Adrenal gland (tissue), 12 donors: ENCODE measurements around the gene EML1. TPM values are rescaled to one million over a fixed set of nuclear protein-coding genes. Genes with fewer than 3 reads are reported as not detected.

Source experiments
- DNase-seq, 7 donors: peaks; one replicate each; pipeline ENCODE4 v3.0.0-alpha.2; 2019 to 2020
- H3K27ac ChIP-seq, 5 donors: fragments of 200-600 bp; sonication (generic) in 4 of 5; 1 replicate in 3 of 5; 2 replicates in 2 of 5; pipeline versions ENCODE4 v1.5.1 to v1.8.0; 2016 to 2020; ENCODE audit warnings: mild to moderate bottlenecking in 1 of 5
- H3K27me3 ChIP-seq: fragments of 200-600 bp; 2 replicates; pipeline ENCODE4 v1.8.0; 2021
- H3K36me3 ChIP-seq, 2 donors: fragments of 200-600 bp; replicated peaks in 1 of 2; 1 replicate in 1 of 2; 2 replicates in 1 of 2; pipeline versions ENCODE4 v1.5.1 to v1.8.0; 2018 to 2022
- H3K4me1 ChIP-seq, 2 donors: fragments of 200-600 bp; replicated peaks in 1 of 2; 1 replicate in 1 of 2; 2 replicates in 1 of 2; pipeline versions ENCODE4 v1.5.1 to v1.8.0; 2018 to 2021
- H3K4me3 ChIP-seq, 4 donors: fragments of 200-600 bp; sonication (generic) in 3 of 4; one replicate each; pipeline ENCODE4 v1.5.1; 2016 to 2018
- H3K9me3 ChIP-seq, 3 donors: fragments of 200-600 bp; sonication (generic) in 1 of 3; replicated peaks in 1 of 3; 1 replicate in 2 of 3; 2 replicates in 1 of 3; pipeline versions ENCODE4 v1.5.1 to v1.8.0; 2016 to 2021
- CTCF ChIP-seq, 6 experiments: fragments of 450-650 bp in 4 of 6; fragments of 200-600 bp in 2 of 6; sonication (generic) in 1 of 6; IDR thresholded peaks; 1 replicate in 5 of 6; 2 replicates in 1 of 6; pipeline versions ENCODE4 v1.5.1 to v1.8.0; 2016 to 2021; ENCODE audit warnings: antibody characterized with exemption in 6 of 6, mild to moderate bottlenecking in 2 of 6, moderate library complexity in 1 of 6
- POLR2A ChIP-seq, 2 donors: fragments of 450-650 bp; IDR thresholded peaks; one replicate each; pipeline ENCODE4 v1.6.1; 2017; ENCODE audit warnings: antibody characterized with exemption in 2 of 2, mild to moderate bottlenecking in 2 of 2, moderate library complexity in 1 of 2
- WGBS, 4 donors: extraction: QIAGEN DNeasy Blood & Tissue Kit in 2 of 4; methylation state at CpG; one replicate each; pipeline versions ENCODE4 v1.1.5 to v1.1.7; 2013 to 2017; 5-methylcytosine and 5-hydroxymethylcytosine counted together
- intact Hi-C, 2 donors: fragments of 100-400 bp; cut with DNase I; formaldehyde crosslinking; loops; one replicate each; pipeline versions ENCODE4 v1.14.1 to v1.15.0; 2022 to 2023
- polyA plus RNA-seq, 3 donors: library from polyadenylated mRNA; stranded (reverse); fragments of 200-250 nt in 2 of 3; fragments of 350-450 nt in 1 of 3; fragmentation: Illumina TruSeq in 1 of 3; extraction: RNeasy Lipid Tissue Mini Kit (QIAGEN cat#74804) in 1 of 3; gene quantifications; one replicate each; pipeline ENCODE4 v1.2.3, GENCODE V29; 2013 to 2014
- total RNA-seq, 9 donors: library from RNA; depleted of rRNA in 4 of 9; stranded (reverse); fragments of >200 nt in 4 of 9; fragments of 120-200 nt in 1 of 9; fragmentation: NEBNext Ultra II Directional in 1 of 9; extraction: Animal tissue kit (Norgen Biotek cat#: 25700) in 1 of 9; gene quantifications; one replicate each; pipeline versions ENCODE4 v1.1.0 to v1.2.4, GENCODE V29; 2013 to 2023
- donor health status: healthy with polysubstance abuse.
- donor health status: Bipolar disorder and iron deficiency.
- donor health status: DM: yes; HTN: yes; CAD: no.
- donor health status: DM: no; HTN: no; CAD: no.
- donor health status: DM: no; HTN: no; CAD: no.
- donor health status: DM: yes; HTN: yes; CAD: no.

The EML1 gene
- total and polyA plus RNA-seq, 12 donors, result 5.5 to 59.5 (median 16.2) TPM

- H3K4me1 ChIP-seq, result peaks cover 55 to 75% of the 10 kb centered on the region in 2 donors
- H3K27ac ChIP-seq, result peak overlapping the region in 3 of 5 donors; percentile 10 to 94 (median 84)
- intact Hi-C loops, result no loop called here
- 53 to 73% (median 65%) methylated on average over 14 to 24 of the region's 24 CpGs for WGBS, 4 donors
- H3K9me3 ChIP-seq, result no peaks in the 10 kb centered on the region
- H3K36me3 ChIP-seq, result no peaks in the 10 kb centered on the region
- DNase-seq, result peak; percentile 46 to 80 (median 73)
- TF ChIP-seq CTCF (IDR thresholded peaks at IDR 0.05) (no peak), POLR2A (IDR thresholded peaks at IDR 0.05) (peak in 1 of 2 donors; percentile 21)
- H3K27me3 ChIP-seq, result no peaks in the 10 kb centered on the region
- H3K4me3 ChIP-seq, result no peak overlapping the region
These were observed 38.8 kb upstream of the EML1 start for GRCh38 chr14:99754141-99755067.

GRCh38 chr14:99755068-99755405 lies 38.2 kb upstream of the EML1 start:
- peaks cover 49 to 68% of the 10 kb centered on the region in 2 donors for H3K4me1 ChIP-seq
- 54 to 68% (median 58%) methylated on average over 6 to 8 of the region's 8 CpGs for WGBS, 4 donors
- no peak overlapping the region for H3K4me3 ChIP-seq
- TF ChIP-seq POLR2A (IDR thresholded peaks at IDR 0.05) (no peak), CTCF (IDR thresholded peaks at IDR 0.05) (no peak)
- H3K36me3 ChIP-seq, result no peaks in the 10 kb centered on the region
- intact Hi-C loops, result no loop called here
- H3K9me3 ChIP-seq, result no peaks in the 10 kb centered on the region
- peak overlapping the region in 3 of 5 donors; percentile 10 to 94 (median 84) for H3K27ac ChIP-seq
- no peaks in the 10 kb centered on the region for H3K27me3 ChIP-seq
- peak in 5 of 7 donors; percentile 24 to 63 (median 56) for DNase-seq

- DNase-seq, result peak; percentile 93 to 98 (median 96)
- H3K27ac ChIP-seq, result peak overlapping the region in 4 of 5 donors; percentile 57 to 94 (median 84)
- H3K4me3 ChIP-seq, result no peak overlapping the region
- intact Hi-C loops, result no loop called here
- TF ChIP-seq CTCF (IDR thresholded peaks at IDR 0.05), result no peak
- TF ChIP-seq POLR2A (IDR thresholded peaks at IDR 0.05), result no peak
- H3K27me3 ChIP-seq, result no peaks in the 10 kb centered on the region
- 26 to 41% (median 34%) methylated on average over 7 to 21 of the region's 21 CpGs for WGBS, 4 donors
- no peaks in the 10 kb centered on the region for H3K9me3 ChIP-seq
- H3K4me1 ChIP-seq, result peaks cover 46 to 65% of the 10 kb centered on the region in 2 donors
- no peaks in the 10 kb centered on the region for H3K36me3 ChIP-seq
These were observed 37.3 kb upstream of the EML1 start for GRCh38 chr14:99755629-99756603.

- DNase-seq, result peak in 1 of 7 donors; percentile 29
- WGBS, 4 donors, result 90 to 96% (median 93%) methylated on average over 20 to 21 of the region's 21 CpGs
These were observed 36.4 kb upstream of the EML1 start for GRCh38 chr14:99756796-99757195.

More at GRCh38 chr14:99756796-99757195, 36.4 kb upstream of the EML1 start:
- H3K27ac ChIP-seq, result peak overlapping the region in 3 of 5 donors; percentile 83 to 94 (median 84)
- no peak overlapping the region for H3K4me3 ChIP-seq
- H3K9me3 ChIP-seq, result no peaks in the 10 kb centered on the region
- no peaks in the 10 kb centered on the region for H3K27me3 ChIP-seq
- intact Hi-C loops, result no loop called here
- no peaks in the 10 kb centered on the region for H3K36me3 ChIP-seq
- no peak for TF ChIP-seq POLR2A (IDR thresholded peaks at IDR 0.05)
- no peak for TF ChIP-seq CTCF (IDR thresholded peaks at IDR 0.05)
- H3K4me1 ChIP-seq, result peaks cover 46 to 59% of the 10 kb centered on the region in 2 donors
